Uterus (tissue), 4 donors: ENCODE data around the gene HS6ST3. TPM values are rescaled to one million over a fixed set of nuclear protein-coding genes. Genes with fewer than 3 reads are reported as not detected.
"Not testable (repeated sequence)": the region's sequence is repeated elsewhere in the genome, so short reads cannot be mapped to it uniquely, and the experiment has no call there.

ENCODE experiments used
- DNase-seq, 2 donors: peaks; one replicate each; pipeline ENCODE4 v3.0.0-alpha.2; 2019 to 2020
- H3K27ac ChIP-seq, 2 donors: fragments of 200-600 bp; sonication (generic); 1 replicate in 1 of 2; 2 replicates in 1 of 2; pipeline ENCODE4 v1.5.1; 2016 to 2018
- H3K27me3 ChIP-seq, 2 donors: fragments of 200-600 bp; sonication (generic); one replicate each; pipeline ENCODE4 v1.5.1; 2018 to 2019; ENCODE audit warnings: control low read depth in 1 of 2
- H3K36me3 ChIP-seq, 2 donors: fragments of 200-600 bp; sonication (generic); one replicate each; pipeline ENCODE4 v1.5.1; 2019; ENCODE audit warnings: control low read depth in 1 of 2
- H3K4me1 ChIP-seq, 2 donors: fragments of 200-600 bp; sonication (generic); one replicate each; pipeline ENCODE4 v1.5.1; 2018 to 2019; ENCODE audit warnings: control low read depth in 1 of 2
- H3K4me3 ChIP-seq, 2 donors: fragments of 200-600 bp; sonication (generic); 1 replicate in 1 of 2; 2 replicates in 1 of 2; pipeline ENCODE4 v1.5.1; 2018 to 2019; ENCODE audit warnings: mild to moderate bottlenecking in 1 of 2
- H3K9me3 ChIP-seq, 2 donors: fragments of 200-600 bp; sonication (generic); one replicate each; pipeline ENCODE4 v1.5.1; 2019; ENCODE audit warnings: control low read depth in 1 of 2
- CTCF ChIP-seq, 4 experiments: fragments of 200-600 bp in 2 of 4; fragments of 450-650 bp in 2 of 4; sonication (generic) in 2 of 4; IDR thresholded peaks; one replicate each; pipeline ENCODE4 v1.5.1; 2016 to 2019; ENCODE audit warnings: antibody characterized with exemption in 4 of 4, mild to moderate bottlenecking in 2 of 4, moderate library complexity in 1 of 4
- POLR2A ChIP-seq, 2 donors: fragments of 450-650 bp; IDR thresholded peaks; one replicate each; pipeline ENCODE4 v1.6.1; 2016; ENCODE audit warnings: antibody characterized with exemption in 2 of 2, mild to moderate bottlenecking in 1 of 2, moderate library complexity in 1 of 2
- intact Hi-C: fragments of 100-400 bp; cut with DNase I; formaldehyde crosslinking; loops from one replicate; pipeline ENCODE4 v1.15.1; 2023; ENCODE audit warnings: low total_unique reads
- total RNA-seq, 4 donors: library from RNA; depleted of rRNA in 3 of 4; stranded (reverse); fragments of >200 nt in 3 of 4; gene quantifications; one replicate each; pipeline versions ENCODE4 v1.1.0 to v1.2.4, GENCODE V29; 2014 to 2023
- donor health status: DM: yes; HTN: yes; CAD: no.

HS6ST3 gene
- total RNA-seq, 4 donors from 2014 or later = 1.3 to 8.7 (median 5.3) TPM

GRCh38 chr13:96511587-96511986 lies 421.7 kb downstream of the HS6ST3 start:
- no peaks in the 10 kb centered on the region for H3K9me3 ChIP-seq
- intact Hi-C loops = no loop called here
- TF ChIP-seq CTCF (IDR thresholded peaks at IDR 0.05) = no peak
- no peak for TF ChIP-seq POLR2A (IDR thresholded peaks at IDR 0.05)
- no peaks in the 10 kb centered on the region for H3K36me3 ChIP-seq
- H3K4me1 ChIP-seq = no peaks in the 10 kb centered on the region
- H3K4me3 ChIP-seq = no peak overlapping the region
- no peaks in the 10 kb centered on the region for H3K27me3 ChIP-seq
- no peak for DNase-seq
- no peak overlapping the region for H3K27ac ChIP-seq

GRCh38 chr13:96519380-96519779 lies 429.5 kb downstream of the HS6ST3 start:
- no peaks in the 10 kb centered on the region for H3K36me3 ChIP-seq
- H3K27ac ChIP-seq = no peak overlapping the region
- no peaks in the 10 kb centered on the region for H3K27me3 ChIP-seq
- no peak for DNase-seq
- TF ChIP-seq CTCF (IDR thresholded peaks at IDR 0.05) = no peak
- TF ChIP-seq POLR2A (IDR thresholded peaks at IDR 0.05) = no peak
- intact Hi-C loops = no loop called here
- no peaks in the 10 kb centered on the region for H3K4me1 ChIP-seq
- no peaks in the 10 kb centered on the region for H3K9me3 ChIP-seq
- no peak overlapping the region for H3K4me3 ChIP-seq

GRCh38 chr13:96524398-96525020 lies 434.6 kb downstream of the HS6ST3 start:
- H3K4me3 ChIP-seq, H3K9me3 ChIP-seq, H3K36me3 ChIP-seq, DNase-seq, H3K4me1 ChIP-seq, intact Hi-C loops, H3K27ac ChIP-seq, H3K27me3 ChIP-seq: not testable (repeated sequence)

DNA sequence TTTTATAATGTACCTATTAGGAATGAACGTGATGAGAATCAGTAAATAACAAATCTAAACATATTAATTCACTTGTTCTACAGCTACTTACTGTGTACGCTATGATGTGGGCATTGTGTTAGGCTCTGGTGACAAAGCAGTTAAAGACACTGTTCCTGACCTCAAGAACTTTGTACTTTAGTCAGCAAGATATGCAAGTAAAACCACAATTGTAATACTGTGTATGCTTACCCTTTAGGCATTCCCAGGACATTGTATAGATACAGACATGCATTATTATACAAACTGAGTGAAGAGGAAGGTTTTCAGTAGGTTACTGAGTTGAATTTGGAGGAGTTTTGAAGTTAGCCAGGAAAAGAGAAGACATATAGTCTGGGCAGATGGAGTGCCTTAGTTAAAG lies 435.8 kb downstream of the HS6ST3 start:
- H3K9me3 ChIP-seq = no peaks in the 10 kb centered on the region
- no peaks in the 10 kb centered on the region for H3K27me3 ChIP-seq
- no peak for DNase-seq
- no peak overlapping the region for H3K4me3 ChIP-seq
- no peak overlapping the region for H3K27ac ChIP-seq
- H3K36me3 ChIP-seq = no peaks in the 10 kb centered on the region
- intact Hi-C loops = no loop called here
- no peak for TF ChIP-seq CTCF (IDR thresholded peaks at IDR 0.05)
- TF ChIP-seq POLR2A (IDR thresholded peaks at IDR 0.05) = no peak
- H3K4me1 ChIP-seq = no peaks in the 10 kb centered on the region

- H3K36me3 ChIP-seq = no peaks in the 10 kb centered on the region
- H3K27ac ChIP-seq = no peak overlapping the region
- no peak for DNase-seq
- H3K27me3 ChIP-seq = no peaks in the 10 kb centered on the region
- intact Hi-C loops = no loop called here
- no peak overlapping the region for H3K4me3 ChIP-seq
- no peaks in the 10 kb centered on the region for H3K9me3 ChIP-seq
- TF ChIP-seq CTCF (IDR thresholded peaks at IDR 0.05) = no peak
- no peak for TF ChIP-seq POLR2A (IDR thresholded peaks at IDR 0.05)
- no peaks in the 10 kb centered on the region for H3K4me1 ChIP-seq
These were observed 437.6 kb downstream of the HS6ST3 start for GRCh38 chr13:96527497-96527896.

- DNase-seq = no peak
- intact Hi-C loops = no loop called here
- Histone ChIP-seq H3K27me3 (no peaks in the 10 kb centered on the region), H3K4me1 (no peaks in the 10 kb centered on the region), H3K27ac (no peak overlapping the region), H3K4me3 (no peak overlapping the region), H3K36me3 (no peaks in the 10 kb centered on the region), H3K9me3 (no peaks in the 10 kb centered on the region)
- no peak for TF ChIP-seq POLR2A (IDR thresholded peaks at IDR 0.05)
- no peak for TF ChIP-seq CTCF (IDR thresholded peaks at IDR 0.05)
These were observed 442.9 kb downstream of the HS6ST3 start for GRCh38 chr13:96532804-96533203.
